Heart left ventricle (tissue), 16 donors: Measurements from ENCODE around the gene PTPRO. TPM values are rescaled to one million over a fixed set of nuclear protein-coding genes. Genes with fewer than 3 reads are reported as not detected.

Experiments
- ATAC-seq, 4 donors: fragments of 200-7000 bp; cut with Tn5 transposase; one replicate each; pipeline ENCODE4 v1.9.1; 2020 to 2022; ENCODE audit warnings: moderate library complexity in 4 of 4, mild to moderate bottlenecking in 3 of 4, moderate number of reproducible peaks in 1 of 4
- DNase-seq, 5 donors: peaks; one replicate each; pipeline ENCODE4 v3.0.0-alpha.2; 2020
- H3K27ac ChIP-seq, 12 donors: fragments of 200-600 bp; sonication (generic) in 4 of 12; one replicate each; pipeline versions ENCODE4 v1.5.0 to v1.8.0; 2016 to 2022; ENCODE audit warnings: mild to moderate bottlenecking in 2 of 12
- H3K27me3 ChIP-seq, 9 donors: fragments of 200-600 bp; sonication (generic) in 2 of 9; one replicate each; pipeline versions ENCODE4 v1.5.1 to v1.8.0; 2016 to 2022; ENCODE audit warnings: mild to moderate bottlenecking in 3 of 9
- H3K36me3 ChIP-seq, 9 donors: fragments of 200-600 bp; sonication (generic) in 2 of 9; one replicate each; pipeline versions ENCODE4 v1.5.0 to v1.8.0; 2018 to 2022; ENCODE audit warnings: mild to moderate bottlenecking in 2 of 9
- H3K4me1 ChIP-seq, 12 donors: fragments of 200-600 bp; sonication (generic) in 4 of 12; one replicate each; pipeline versions ENCODE4 v1.5.0 to v1.8.0; 2016 to 2022; ENCODE audit warnings: mild to moderate bottlenecking in 3 of 12
- H3K4me3 ChIP-seq, 12 donors: fragments of 200-600 bp; sonication (generic) in 4 of 12; one replicate each; pipeline versions ENCODE4 v1.5.0 to v1.8.0; 2017 to 2022; ENCODE audit warnings: mild to moderate bottlenecking in 9 of 12, moderate library complexity in 4 of 12
- H3K9me3 ChIP-seq, 12 donors: fragments of 200-600 bp; sonication (generic) in 4 of 12; one replicate each; pipeline versions ENCODE4 v1.5.0 to v1.8.0; 2016 to 2022; ENCODE audit warnings: mild to moderate bottlenecking in 1 of 12
- CTCF ChIP-seq, 12 donors: fragments of 200-600 bp; sonication (generic) in 4 of 12; IDR thresholded peaks; one replicate each; pipeline versions ENCODE4 v1.5.0 to v1.8.0; 2018 to 2022; ENCODE audit warnings: antibody characterized with exemption in 12 of 12, mild to moderate bottlenecking in 5 of 12
- POLR2A ChIP-seq, 2 donors: fragments of 450-650 bp; IDR thresholded peaks; one replicate each; pipeline ENCODE4 v1.6.1; 2017; ENCODE audit warnings: antibody characterized with exemption in 2 of 2, mild to moderate bottlenecking in 2 of 2, moderate library complexity in 2 of 2
- WGBS, 4 donors: extraction: QIAGEN DNeasy Blood & Tissue Kit in 2 of 4; methylation state at CpG; one replicate each; pipeline versions ENCODE4 v1.1.5 to v1.1.7; 2013 to 2018; 5-methylcytosine and 5-hydroxymethylcytosine counted together
- intact Hi-C, 10 donors: fragments of 100-400 bp; cut with DNase I; formaldehyde crosslinking; loops; one replicate each; pipeline versions ENCODE4 v1.11.1 to v1.14.2; 2022
- polyA plus RNA-seq, 2 donors: library from polyadenylated mRNA; stranded (reverse); fragments of 200-250 nt; gene quantifications; one replicate each; pipeline ENCODE4 v1.2.3, GENCODE V29; 2013
- total RNA-seq, 9 donors: library from RNA; depleted of rRNA in 2 of 9; stranded (reverse); fragments of >200 nt in 2 of 9; fragmentation: NEBNext Ultra II Directional in 3 of 9; extraction: Animal tissue kit (Norgen Biotek cat#: 25700) in 3 of 9; gene quantifications; one replicate each; pipeline versions ENCODE4 v1.1.0 to v1.2.4, GENCODE V29; 2016 to 2023
- donor health status: ischemic (EF 13 %, LVEDD 7.1; RV severe dilation, severe dysfunction).
- donor health status: healthy with polysubstance abuse.
- donor health status: DM: no; HTN: yes; CAD: no.
- donor health status: DM: no; HTN: no; CAD: no.
- donor health status: ischemic (EF 25% LVEDD 6.9; RV normal size, moderate dysfunction).
- donor health status: ischemic (EF 25% LVEDD 5.7; RV mildly dilated, moderate dysfunction).
- donor health status: healthy.
- donor health status: DM: yes; HTN: yes; CAD: no.
- donor health status: ischemic (EF 35%, LVEDD 5.7; RV mildly dilated, moderate dysfunction).
- donor health status: nonischemic (EF 11% LVEDD 7.7; RV severe dilation, severe dysfunction).
- donor health status: DM: yes; HTN: yes; CAD: no.
- donor health status: PGD.
- donor health status: ischemic (EF 29% LVEDD 5.4; RV normal size, mild dysfunction).
- donor health status: nonischemic (EF 23%, LVEDD 6.1; RV moderate dilation, normal function).

The PTPRO gene
- total and polyA plus RNA-seq, 11 donors = 0.20 to 9.3 (median 0.57) TPM

GRCh38 chr12:15536446-15536845, 214.1 kb downstream of the PTPRO start:
- no peak overlapping the region for H3K4me3 ChIP-seq
- DNase-seq (no peak), ATAC-seq (no peak)
- no peaks in the 10 kb centered on the region for H3K27me3 ChIP-seq
- H3K27ac ChIP-seq = no peak overlapping the region
- H3K36me3 ChIP-seq = no peaks in the 10 kb centered on the region
- peaks cover 0 to 26% (median 0%) of the 10 kb centered on the region in 12 donors for H3K4me1 ChIP-seq
- no peaks in the 10 kb centered on the region for H3K9me3 ChIP-seq
- intact Hi-C loops = loop anchor here in 2 of 10 donors (5.0 to 10.0 kb wide), 2 partner anchors 41 to 48 kb away; no protein-coding TSS in a partner anchor
- WGBS, 4 donors = 61 to 76% (median 69%) methylated on average over 4 of the region's 4 CpGs
- TF ChIP-seq POLR2A (IDR thresholded peaks at IDR 0.05) = no peak
- TF ChIP-seq CTCF (IDR thresholded peaks at IDR 0.05) = no peak

DNA sequence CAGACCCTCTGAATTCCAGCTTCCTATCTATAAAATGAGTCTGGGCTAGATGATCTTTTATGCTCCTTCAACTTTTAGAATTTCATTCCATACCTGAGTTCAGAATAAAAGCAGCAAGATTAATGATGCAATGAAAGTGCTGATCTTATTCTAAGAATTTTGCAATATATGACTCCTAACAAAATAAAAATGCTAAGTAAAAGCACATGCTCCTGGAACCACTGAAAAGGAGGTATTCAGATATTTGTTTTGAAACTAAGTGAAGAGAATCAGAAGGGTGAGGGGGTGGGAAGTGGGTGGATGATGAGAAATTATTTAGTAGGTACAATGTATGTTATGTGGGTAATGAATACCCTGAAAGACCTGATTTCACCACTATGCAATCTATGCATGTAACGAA, 216.6 kb downstream of the PTPRO start:
- intact Hi-C loops = loop anchor here in 2 of 10 donors (5.0 to 10.0 kb wide), 2 partner anchors 38 to 46 kb away; no protein-coding TSS in a partner anchor

DNA sequence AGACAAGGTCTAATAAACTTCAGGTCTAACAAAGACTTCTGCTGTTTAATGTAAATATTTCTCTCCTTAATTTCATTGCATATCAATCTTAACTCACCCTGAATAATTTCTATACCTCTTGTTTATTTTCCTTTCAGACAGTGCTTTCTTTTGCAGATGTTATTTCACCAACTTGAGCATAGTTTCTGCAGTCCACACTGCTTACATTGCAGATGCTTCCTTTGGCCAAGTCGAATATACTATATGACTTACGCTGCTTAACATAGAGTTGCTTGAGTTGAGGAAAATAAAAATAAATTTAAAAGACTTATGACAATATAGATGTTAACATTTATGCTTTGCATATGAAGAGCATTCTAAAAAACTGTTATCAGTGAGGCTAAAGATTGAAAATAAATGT, 217.7 kb downstream of the PTPRO start:
- DNase-seq (no peak), ATAC-seq (no peak)
- H3K27ac ChIP-seq = no peak overlapping the region
- H3K36me3 ChIP-seq = no peaks in the 10 kb centered on the region
- no peaks in the 10 kb centered on the region for H3K9me3 ChIP-seq
- H3K27me3 ChIP-seq = no peaks in the 10 kb centered on the region
- 73 to 77% (median 75%) methylated on average over 2 of the region's 2 CpGs for WGBS, 4 donors
- intact Hi-C loops = no loop called here
- peaks cover 0 to 16% (median 0%) of the 10 kb centered on the region in 12 donors for H3K4me1 ChIP-seq
- TF ChIP-seq CTCF (IDR thresholded peaks at IDR 0.05) (no peak), POLR2A (IDR thresholded peaks at IDR 0.05) (no peak)
- H3K4me3 ChIP-seq = no peak overlapping the region

More for the DNA sequence above, 216.6 kb downstream of the PTPRO start:
- H3K36me3 ChIP-seq = no peaks in the 10 kb centered on the region
- peaks cover 0 to 23% (median 0%) of the 10 kb centered on the region in 12 donors for H3K4me1 ChIP-seq
- H3K4me3 ChIP-seq = no peak overlapping the region
- no peak overlapping the region for H3K27ac ChIP-seq
- 82 to 90% (median 88%) methylated on average over 1 of the region's 1 CpG for WGBS, 4 donors
- ATAC-seq = no peak
- no peaks in the 10 kb centered on the region for H3K9me3 ChIP-seq
- DNase-seq = no peak
- no peaks in the 10 kb centered on the region for H3K27me3 ChIP-seq
- no peak for TF ChIP-seq CTCF (IDR thresholded peaks at IDR 0.05)
- no peak for TF ChIP-seq POLR2A (IDR thresholded peaks at IDR 0.05)

GRCh38 chr12:15540469-15540872, 218.2 kb downstream of the PTPRO start:
- no peaks in the 10 kb centered on the region for H3K9me3 ChIP-seq
- H3K36me3 ChIP-seq = no peaks in the 10 kb centered on the region
- peaks cover 0 to 16% (median 0%) of the 10 kb centered on the region in 12 donors for H3K4me1 ChIP-seq
- 57 to 72% (median 66%) methylated on average over 1 of the region's 1 CpG for WGBS, 4 donors
- no peak for TF ChIP-seq POLR2A (IDR thresholded peaks at IDR 0.05)
- TF ChIP-seq CTCF (IDR thresholded peaks at IDR 0.05) = no peak
- H3K27me3 ChIP-seq = no peaks in the 10 kb centered on the region
- H3K27ac ChIP-seq = no peak overlapping the region
- ATAC-seq (peak in 1 of 4 donors; percentile 33), DNase-seq (no peak)
- intact Hi-C loops = no loop called here
- H3K4me3 ChIP-seq = no peak overlapping the region
